Ishikawa (cell line): ENCODE data around the gene LRFN2.

Experiments used
- CEBPB ChIP-seq: IDR thresholded peaks from 2 replicates; pipeline ENCODE4 v1.6.1; 2012
- CREB1 ChIP-seq: IDR thresholded peaks from 2 replicates; pipeline ENCODE4 v1.6.1; 2012; ENCODE audit warnings: low read depth
- EGR1 ChIP-seq: IDR thresholded peaks from 2 replicates; pipeline ENCODE4 v1.6.1; 2012
- EP300 ChIP-seq: IDR thresholded peaks from 2 replicates; pipeline ENCODE4 v1.6.1; 2012; ENCODE audit warnings: borderline replicate concordance
- FOXM1 ChIP-seq: IDR thresholded peaks from 2 replicates; pipeline ENCODE4 v1.6.1; 2012; ENCODE audit warnings: low read depth, borderline replicate concordance
- MAX ChIP-seq: IDR thresholded peaks from 2 replicates; pipeline ENCODE4 v1.6.1; 2012
- NFIC ChIP-seq: IDR thresholded peaks from 2 replicates; pipeline ENCODE4 v1.6.1; 2012
- RAD21 ChIP-seq: IDR thresholded peaks from 2 replicates; pipeline ENCODE4 v1.6.1; 2012; ENCODE audit warnings: low read depth
- REST ChIP-seq: IDR thresholded peaks from 2 replicates; pipeline ENCODE4 v1.6.1; 2012; ENCODE audit warnings: low read depth, mild to moderate bottlenecking
- TAF1 ChIP-seq: IDR thresholded peaks from 2 replicates; pipeline ENCODE4 v1.6.1; 2012; ENCODE audit warnings: low read depth, mild to moderate bottlenecking
- TCF12 ChIP-seq: IDR thresholded peaks from 2 replicates; pipeline ENCODE4 v1.6.1; 2012; ENCODE audit warnings: low read depth
- TEAD4 ChIP-seq: IDR thresholded peaks from 2 replicates; pipeline ENCODE4 v1.6.1; 2012
- USF1 ChIP-seq: IDR thresholded peaks from 2 replicates; pipeline ENCODE4 v1.6.1; 2012
- YY1 ChIP-seq: IDR thresholded peaks from 2 replicates; pipeline ENCODE4 v1.6.1; 2012; ENCODE audit warnings: low read depth

GRCh38 chr6:40568062-40568708 lies 19.0 kb downstream of the LRFN2 start:
- TF ChIP-seq TEAD4 (no peak), MAX (no peak), YY1 (no peak), TCF12 (no peak), REST (no peak), EP300 (no peak), TAF1 (no peak), NFIC (no peak), USF1 (no peak), CREB1 (no peak), CEBPB (no peak), RAD21 (no peak), FOXM1 (no peak), EGR1 (no peak)
